H1 (cell line): Measurements from ENCODE around the gene CEL. TPM values are rescaled to one million over a fixed set of nuclear protein-coding genes. Genes with fewer than 3 reads are reported as not detected.
"Not testable (repeated sequence)": the region's sequence is repeated elsewhere in the genome, so short reads cannot be mapped to it uniquely, and the experiment has no call there.

Experiments used
- CTCF ChIA-PET: fragments of 300-600 bp; sonication (Branson Sonifier 250); formaldehyde crosslinking; loops from one replicate; lab custom pipeline; 2021; ENCODE audit not compliant: partially characterized antibody; lab: Charles Lee
- POLR2A ChIA-PET: fragments of 300-600 bp; sonication (Branson Sonifier 250); formaldehyde crosslinking; loops from one replicate; lab custom pipeline; 2021; ENCODE audit warnings: inconsistent platforms; ENCODE audit not compliant: partially characterized antibody; lab: Charles Lee
- DNase-seq, 2 experiments: peaks; one replicate each; pipeline versions ENCODE4 v3.0.0 to v3.0.0-alpha.2; 2010 to 2022; ENCODE audit warnings: low spot score in 2 of 2, low read depth in 1 of 2, mixed read lengths in 1 of 2
- FAIRE-seq: peaks from 2 replicates; lab custom pipeline; 2011; peaks lifted over from hg19 to GRCh38; lab: Jason Lieb, UNC
- H2AFZ ChIP-seq: 2 replicates; pipeline ENCODE4 v1.8.1; 2012; ENCODE audit warnings: low read length, inconsistent platforms
- H2AK5ac ChIP-seq: 2 replicates; pipeline ENCODE4 v1.6.1; 2013; ENCODE audit warnings: low read depth, low read length
- H2BK120ac ChIP-seq: replicated peaks from 2 replicates; pipeline ENCODE3; 2013; ENCODE audit warnings: low read depth, low read length, inconsistent platforms
- H2BK12ac ChIP-seq: 2 replicates; pipeline ENCODE4 v1.6.1; 2013; ENCODE audit warnings: low read depth, low read length
- H2BK15ac ChIP-seq: 2 replicates; pipeline ENCODE4 v1.6.1; 2013; ENCODE audit warnings: low read length
- H2BK20ac ChIP-seq: 2 replicates; pipeline ENCODE4 v1.6.1; 2013; ENCODE audit warnings: low read length
- H2BK5ac ChIP-seq: 2 replicates; pipeline ENCODE4 v1.6.1; 2013; ENCODE audit warnings: low read depth, low read length
- H3K14ac ChIP-seq: 2 replicates; pipeline ENCODE4 v1.6.1; 2013; ENCODE audit warnings: inconsistent platforms; ENCODE audit not compliant: insufficient read length
- H3K18ac ChIP-seq: 2 replicates; pipeline ENCODE4 v1.6.1; 2013; ENCODE audit warnings: low read length; ENCODE audit errors: extremely low read depth
- H3K23ac ChIP-seq: 2 replicates; pipeline ENCODE4 v1.6.1; 2013; ENCODE audit warnings: inconsistent platforms; ENCODE audit not compliant: insufficient read length
- H3K23me2 ChIP-seq: 2 replicates; pipeline ENCODE4 v1.6.1; 2013; ENCODE audit warnings: low read depth, low read length
- H3K27ac ChIP-seq: 2 replicates; pipeline ENCODE4 v1.6.1; 2011; ENCODE audit warnings: low read depth, low read length, inconsistent platforms
- H3K27me3 ChIP-seq, 4 experiments: replicated peaks in 1 of 4; 1 replicate in 1 of 4; 2 replicates in 3 of 4; pipeline versions ENCODE4 v1.6.1 to v1.8.1; 2011 to 2013; ENCODE audit warnings: low read length in 3 of 4, mild to moderate bottlenecking in 3 of 4, inconsistent platforms in 2 of 4, mixed read lengths in 2 of 4, moderate library complexity in 1 of 4; ENCODE audit not compliant: control insufficient read depth in 3 of 4, insufficient read depth in 3 of 4; ENCODE audit errors: extremely low read depth in 1 of 4
- H3K36me3 ChIP-seq, 4 experiments: 2 replicates each; pipeline versions ENCODE4 v1.6.1 to v1.8.1; 2011 to 2013; ENCODE audit warnings: mild to moderate bottlenecking in 4 of 4, low read length in 3 of 4, moderate library complexity in 2 of 4, control low read depth in 1 of 4, inconsistent platforms in 1 of 4; ENCODE audit not compliant: insufficient read depth in 4 of 4, control insufficient read depth in 2 of 4
- H3K4ac ChIP-seq: replicated peaks from 2 replicates; pipeline ENCODE3; 2013; ENCODE audit warnings: low read length, low read depth, mixed read lengths, inconsistent platforms; ENCODE audit not compliant: insufficient read length
- H3K4me1 ChIP-seq, 4 experiments: replicated peaks in 1 of 4; 1 replicate in 1 of 4; 2 replicates in 3 of 4; pipeline versions ENCODE4 v1.6.1 to v1.8.1; 2011 to 2013; ENCODE audit warnings: low read length in 3 of 4, inconsistent platforms in 2 of 4, mixed read lengths in 1 of 4; ENCODE audit not compliant: insufficient read depth in 4 of 4, control insufficient read depth in 3 of 4
- H3K4me2 ChIP-seq, 2 experiments: 2 replicates each; pipeline versions ENCODE4 v1.6.1 to v1.8.1; 2011 to 2013; ENCODE audit warnings: low read depth in 2 of 2, low read length in 2 of 2, control low read depth in 1 of 2, inconsistent platforms in 1 of 2, mild to moderate bottlenecking in 1 of 2; ENCODE audit not compliant: insufficient read depth in 1 of 2
- H3K4me3 ChIP-seq, 4 experiments: fragments of 200-600, 300-600 bp in 1 of 4; sonication (generic), shearing (Covaris generic), sonication (Bioruptor Twin) in 1 of 4; 2 replicates each; pipeline versions ENCODE4 v1.5.1 to v1.8.1; 2011 to 2016; ENCODE audit warnings: low read length in 4 of 4, low read depth in 3 of 4, control low read depth in 2 of 4, inconsistent platforms in 2 of 4, mild to moderate bottlenecking in 2 of 4, mixed read lengths in 1 of 4, moderate library complexity in 1 of 4; ENCODE audit not compliant: insufficient read depth in 2 of 4; ENCODE audit errors: extremely low read depth in 1 of 4
- H3K56ac ChIP-seq: replicated peaks from 2 replicates; pipeline ENCODE3; 2013; ENCODE audit warnings: low read depth, mild to moderate bottlenecking, mixed read lengths, low read length, inconsistent platforms; ENCODE audit not compliant: insufficient read length
- H3K79me1 ChIP-seq: 2 replicates; pipeline ENCODE4 v1.6.1; 2013; ENCODE audit warnings: low read depth, low read length, control low read depth
- H3K79me2 ChIP-seq, 2 experiments: 2 replicates each; pipeline versions ENCODE4 v1.6.1 to v1.8.1; 2012 to 2013; ENCODE audit warnings: low read length in 2 of 2, mild to moderate bottlenecking in 2 of 2, inconsistent platforms in 1 of 2; ENCODE audit not compliant: insufficient read depth in 2 of 2, control insufficient read depth in 1 of 2
- H3K9ac ChIP-seq, 4 experiments: replicated peaks in 1 of 4; 1 replicate in 1 of 4; 2 replicates in 3 of 4; pipeline versions ENCODE4 v1.6.1 to v1.8.1; 2011 to 2013; ENCODE audit warnings: low read depth in 3 of 4, low read length in 3 of 4, control low read depth in 2 of 4, mild to moderate bottlenecking in 2 of 4, moderate library complexity in 2 of 4, inconsistent platforms in 1 of 4; ENCODE audit errors: extremely low read depth in 1 of 4
- H3K9me3 ChIP-seq, 2 experiments: 2 replicates each; pipeline versions ENCODE4 v1.6.1 to v1.8.1; 2012 to 2013; ENCODE audit warnings: mild to moderate bottlenecking in 2 of 2, moderate library complexity in 2 of 2, control low read depth in 1 of 2, inconsistent platforms in 1 of 2, low read depth in 1 of 2, low read length in 1 of 2, mixed read lengths in 1 of 2; ENCODE audit not compliant: insufficient read depth in 2 of 2
- H4K20me1 ChIP-seq, 2 experiments: replicated peaks in 1 of 2; 2 replicates each; pipeline versions ENCODE3 to v1.8.1; 2011 to 2013; ENCODE audit warnings: inconsistent platforms in 2 of 2, low read length in 2 of 2, mild to moderate bottlenecking in 1 of 2; ENCODE audit not compliant: insufficient read depth in 2 of 2, control insufficient read depth in 1 of 2
- H4K5ac ChIP-seq: 2 replicates; pipeline ENCODE4 v1.6.1; 2013; ENCODE audit warnings: low read length, low read depth, mixed read lengths, inconsistent platforms; ENCODE audit not compliant: insufficient read length
- H4K8ac ChIP-seq: 2 replicates; pipeline ENCODE4 v1.8.0; 2013; ENCODE audit warnings: mild to moderate bottlenecking, moderate library complexity, low read length, inconsistent platforms; ENCODE audit not compliant: insufficient read depth; ENCODE audit errors: extremely low read depth
- H4K91ac ChIP-seq: replicated peaks from 2 replicates; pipeline ENCODE3; 2013; ENCODE audit warnings: low read length, mixed read lengths, inconsistent platforms; ENCODE audit not compliant: insufficient read length
- WGBS, 2 experiments: shearing (Covaris generic) in 1 of 2; methylation state at CpG; one replicate each; pipeline versions ENCODE4 v1.1.6 to v1.1.7; 2013 to 2015; ENCODE audit warnings: low lambda C conversion rate in 2 of 2, mixed read lengths in 2 of 2, inconsistent platforms in 1 of 2, low coverage in 1 of 2, missing lambda C conversion rate in 1 of 2; ENCODE audit not compliant: insufficient replicate concordance in 2 of 2, insufficient coverage in 1 of 2, insufficient read length in 1 of 2; ENCODE audit errors: extremely low coverage in 1 of 2, missing lambda C conversion rate in 1 of 2; 5-methylcytosine and 5-hydroxymethylcytosine counted together
- polyA plus RNA-seq, 7 experiments: library from polyadenylated mRNA; depleted of rRNA in 3 of 7; stranded (reverse) in 5 of 7; unstranded in 2 of 7; fragments of >200 nt in 5 of 7; fragments of 200-250 nt in 2 of 7; gene quantifications; 1 replicate in 5 of 7; 2 replicates in 1 of 7; 4 replicates in 1 of 7; pipeline versions ENCODE4 v1.2.1 to v1.2.3, GENCODE V29; 2011 to 2013; ENCODE audit warnings: missing spikeins in 2 of 7, mixed read lengths in 2 of 7
- total RNA-seq: library from RNA; stranded (reverse); fragmentation: NEBNext Ultra II Directional; extraction: Animal tissue kit (Norgen Biotek cat#: 25700); gene quantifications from 2 replicates; pipeline ENCODE4 v1.2.1, GENCODE V29; 2021

CEL gene
- total and polyA plus RNA-seq, 2 of the 8 experiments (the other 6 are each of a cell fraction or from before 2014, with no cell fraction given) = 1.8 to 3.4 TPM

DNA sequence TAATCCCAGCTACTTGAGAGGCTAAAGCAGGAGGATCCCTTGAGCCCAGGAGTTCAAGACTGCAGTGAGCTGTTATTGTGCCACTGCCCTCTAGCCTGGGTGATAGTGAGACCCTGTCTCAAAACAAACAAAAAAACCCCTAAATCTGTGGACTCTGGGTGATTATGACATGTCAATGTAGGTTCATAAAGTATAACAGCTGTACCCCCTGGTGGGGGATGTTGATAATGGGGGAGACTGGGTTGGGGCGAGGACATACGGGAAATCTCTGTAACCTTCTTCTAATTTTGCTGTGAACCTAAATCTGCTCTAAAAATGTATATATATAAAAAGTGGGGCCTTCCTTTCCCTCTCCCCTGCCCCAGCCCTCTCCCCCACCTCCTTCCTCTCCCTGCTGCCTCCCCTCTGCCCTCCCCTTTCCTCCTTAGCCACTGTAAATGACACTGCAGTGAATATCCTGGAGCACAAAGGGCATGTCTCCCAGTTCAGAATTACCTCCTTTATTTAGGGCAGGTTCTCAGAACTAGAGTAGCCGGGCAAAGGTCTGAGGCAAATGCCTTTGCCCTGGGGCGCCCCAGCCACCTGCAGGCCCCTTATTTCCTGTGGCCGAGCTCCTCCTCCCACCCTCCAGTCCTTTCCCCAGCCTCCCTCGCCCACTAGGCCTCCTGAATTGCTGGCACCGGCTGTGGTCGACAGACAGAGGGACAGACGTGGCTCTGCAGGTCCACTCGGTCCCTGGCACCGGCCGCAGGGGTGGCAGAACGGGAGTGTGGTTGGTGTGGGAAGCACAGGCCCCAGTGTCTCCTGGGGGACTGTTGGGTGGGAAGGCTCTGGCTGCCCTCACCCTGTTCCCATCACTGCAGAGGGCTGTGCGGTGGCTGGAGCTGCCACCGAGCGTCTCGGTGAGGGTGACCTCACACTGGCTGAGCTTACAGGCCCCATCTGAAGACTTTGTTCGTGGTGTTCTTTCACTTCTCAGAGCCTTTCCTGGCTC is 19.3 kb downstream of the CEL start:
- DNase-seq, H3K27me3 ChIP-seq, H3K9me3 ChIP-seq, H3K23me2 ChIP-seq, H3K4ac ChIP-seq, H3K18ac ChIP-seq, H2AK5ac ChIP-seq, H2BK15ac ChIP-seq, H3K4me1 ChIP-seq, H3K79me2 ChIP-seq, H3K56ac ChIP-seq, H4K8ac ChIP-seq, H3K23ac ChIP-seq, H3K79me1 ChIP-seq, H3K9ac ChIP-seq, H3K27ac ChIP-seq, H4K5ac ChIP-seq, H3K14ac ChIP-seq, H4K20me1 ChIP-seq, H3K4me3 ChIP-seq, H2AFZ ChIP-seq, H3K4me2 ChIP-seq, H2BK20ac ChIP-seq, H2BK120ac ChIP-seq, H4K91ac ChIP-seq, POLR2A ChIA-PET, H3K36me3 ChIP-seq, FAIRE-seq: not testable (repeated sequence)
- WGBS, 2 experiments = 93% methylated on average over 8 of the region's 18 CpGs; no CpG with 5 or more reads in 1 of the 2 experiments
- CTCF ChIA-PET = interaction anchor here (0.8 to 2.9 kb wide), 5 partner anchors 14 to 62 kb away, joined by 3 to 9 read pairs (median 3); no protein-coding TSS in a partner anchor
- Histone ChIP-seq H2BK5ac (0 out of 2 replicates have a peak overlapping the region, but pooled peaks have one; percentile 75), H2BK12ac (0 out of 2 replicates have a peak overlapping the region, but pooled peaks have one; percentile 39)
